H1 (cell line): Measurements from ENCODE around the gene SLC7A9. TPM values are rescaled to one million over a fixed set of nuclear protein-coding genes. Genes with fewer than 3 reads are reported as not detected.

Experiments used
- SAP30 ChIP-seq: fragments of 300-600 bp; sonication (generic); IDR thresholded peaks from 2 replicates; pipeline ENCODE4 v1.7.1; 2012; ENCODE audit warnings: low read length, moderate library complexity, mild to moderate bottlenecking, inconsistent platforms; ENCODE audit not compliant: insufficient read depth, insufficient replicate concordance
- polyA plus RNA-seq, 7 experiments: library from polyadenylated mRNA; depleted of rRNA in 3 of 7; stranded (reverse) in 5 of 7; unstranded in 2 of 7; fragments of >200 nt in 5 of 7; fragments of 200-250 nt in 2 of 7; gene quantifications; 1 replicate in 5 of 7; 2 replicates in 1 of 7; 4 replicates in 1 of 7; pipeline versions ENCODE4 v1.2.1 to v1.2.3, GENCODE V29; 2011 to 2013; ENCODE audit warnings: missing spikeins in 2 of 7, mixed read lengths in 2 of 7
- total RNA-seq: library from RNA; stranded (reverse); fragmentation: NEBNext Ultra II Directional; extraction: Animal tissue kit (Norgen Biotek cat#: 25700); gene quantifications from 2 replicates; pipeline ENCODE4 v1.2.1, GENCODE V29; 2021

SLC7A9 gene
- total and polyA plus RNA-seq, 2 of the 8 experiments (the other 6 are each of a cell fraction or from before 2014, with no cell fraction given): 0.15 TPM; not detected in 1

DNA sequence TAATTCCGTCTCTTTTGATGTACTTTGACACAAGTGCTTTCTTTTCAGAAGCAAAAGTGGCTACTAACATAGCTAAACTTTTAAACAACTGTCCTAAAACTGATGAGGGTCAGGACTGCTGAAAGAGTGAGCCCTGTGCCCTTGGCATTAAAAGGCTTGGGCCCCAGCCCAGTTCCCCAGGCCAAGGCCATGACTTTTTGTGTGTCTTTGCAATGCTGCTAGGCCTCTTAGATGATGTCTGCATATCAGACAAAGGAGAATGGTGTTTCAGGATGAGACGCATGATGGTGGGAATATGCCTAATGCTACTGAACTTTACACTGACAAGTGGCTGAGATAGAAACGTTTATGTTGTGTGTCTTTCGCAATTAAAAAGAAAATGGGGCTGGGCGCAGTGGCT, 38.0 kb downstream of the SLC7A9 start (continued):
- no peak for TF ChIP-seq SAP30
